HepG2 (cell line): Measurements from ENCODE around the gene SBSN. TPM values are rescaled to one million over a fixed set of nuclear protein-coding genes. Genes with fewer than 3 reads are reported as not detected.
A peak's percentile ranks its signal among the peaks of the same experiment; 100 is the strongest.

Experiments used
- ATAC-seq: fragments of 200-7000 bp; cut with Tn5 transposase; 3 replicates; pipeline ENCODE4 v1.9.1; 2020; ENCODE audit warnings: mild to moderate bottlenecking, moderate library complexity
- BruUV-seq: library from RNA; stranded (reverse); fragments of 400-500 nt; replicated peaks from 2 replicates; lab custom pipeline; 2021; lab: Mats Ljungman, UMichigan
- CTCF ChIA-PET: fragments of 300-600 bp; formaldehyde crosslinking; extraction: SDS; loops from one replicate; lab custom pipeline; 2021; ENCODE audit warnings: low total read pairs, inconsistent platforms, low intra/inter-chr PET ratio; lab: Yijun Ruan, JAX
- POLR2A ChIA-PET: fragments of 350-600 bp; sonication (Branson Sonifier 250); formaldehyde crosslinking; loops from one replicate; lab custom pipeline; 2020; ENCODE audit warnings: antibody characterized with exemption, inconsistent platforms; lab: Yijun Ruan, JAX
- DNase-seq: peaks from one replicate; pipeline ENCODE4 v3.0.0-alpha.2; 2015; ENCODE audit warnings: low spot score
- FAIRE-seq: peaks from 3 replicates; lab custom pipeline; 2011; peaks lifted over from hg19 to GRCh38; lab: Jason Lieb, UNC
- H2AFZ ChIP-seq: one replicate; pipeline ENCODE4 v1.6.1; 2011; ENCODE audit warnings: low read length, inconsistent platforms
- H3K27ac ChIP-seq: fragments of 300-600 bp; 3 replicates; pipeline ENCODE4 v1.8.0; 2011; ENCODE audit warnings: mixed run types, mild to moderate bottlenecking, mixed read lengths, low read length, inconsistent platforms; ENCODE audit not compliant: insufficient read depth; ENCODE audit errors: extremely low read length
- H3K27me3 ChIP-seq, 2 experiments: fragments of 200-600 bp in 1 of 2; 2 replicates in 1 of 2; 3 replicates in 1 of 2; pipeline versions ENCODE4 v1.6.0 to v1.8.0; 2011; ENCODE audit warnings: low read length in 2 of 2, mild to moderate bottlenecking in 2 of 2, moderate library complexity in 2 of 2, inconsistent platforms in 1 of 2; ENCODE audit not compliant: insufficient read depth in 2 of 2, control insufficient read depth in 1 of 2
- H3K36me3 ChIP-seq, 2 experiments: fragments of 200-600 bp in 1 of 2; replicated peaks in 1 of 2; 2 replicates in 1 of 2; 3 replicates in 1 of 2; pipeline versions ENCODE4 v1.5.1 to v1.8.0; 2011; ENCODE audit warnings: low read length in 2 of 2, inconsistent platforms in 1 of 2; ENCODE audit not compliant: insufficient read depth in 2 of 2, control insufficient read depth in 1 of 2
- H3K4me1 ChIP-seq: 2 replicates; pipeline ENCODE4 v1.5.1; 2012; ENCODE audit warnings: low read length, inconsistent platforms; ENCODE audit not compliant: insufficient read depth
- H3K4me2 ChIP-seq: 2 replicates; pipeline ENCODE4 v1.6.0; 2011; ENCODE audit warnings: low read depth, low read length, inconsistent platforms
- H3K4me3 ChIP-seq, 3 experiments: fragments of 200-600 bp in 1 of 3; sonication (generic), shearing (Covaris generic) in 1 of 3; replicated peaks in 1 of 3; 2 replicates each; pipeline ENCODE4 v1.5.1; 2011 to 2016; ENCODE audit warnings: low read length in 3 of 3, inconsistent platforms in 2 of 3, low read depth in 2 of 3, mild to moderate bottlenecking in 2 of 3, control low read depth in 1 of 3, mixed read lengths in 1 of 3; ENCODE audit not compliant: insufficient read depth in 1 of 3
- H3K79me2 ChIP-seq: one replicate; pipeline ENCODE4 v1.6.1; 2011; ENCODE audit warnings: low read length, inconsistent platforms; ENCODE audit not compliant: insufficient read depth
- H3K9ac ChIP-seq: 2 replicates; pipeline ENCODE4 v1.6.0; 2011; ENCODE audit warnings: mild to moderate bottlenecking, low read depth, low read length, inconsistent platforms; ENCODE audit not compliant: insufficient read depth
- H3K9me3 ChIP-seq: 2 replicates; pipeline ENCODE4 v1.5.1; 2012; ENCODE audit warnings: mild to moderate bottlenecking, low read length
- H4K20me1 ChIP-seq: 2 replicates; pipeline ENCODE4 v1.6.0; 2011; ENCODE audit warnings: inconsistent platforms, mild to moderate bottlenecking, low read length, moderate library complexity; ENCODE audit not compliant: insufficient read depth
- CAMTA2 ChIP-seq: sonication (generic); formaldehyde crosslinking; IDR thresholded peaks from 2 replicates; pipeline ENCODE4 v1.4.0; 2020; ENCODE audit warnings: mild to moderate bottlenecking, missing genetic modification reagents, borderline replicate concordance
- CTCF ChIP-seq: sonication (generic); formaldehyde crosslinking; IDR thresholded peaks from 2 replicates; pipeline ENCODE4 v1.5.0; 2020; ENCODE audit warnings: mild to moderate bottlenecking, missing genetic modification reagents, moderate library complexity
- KDM5B ChIP-seq: sonication (generic); formaldehyde crosslinking; IDR thresholded peaks from 2 replicates; pipeline ENCODE4 v1.4.0; 2020; ENCODE audit warnings: missing genetic modification reagents, mild to moderate bottlenecking, borderline replicate concordance
- RARA ChIP-seq: IDR thresholded peaks from 2 replicates; pipeline ENCODE4 v1.6.1; 2016; ENCODE audit warnings: missing genetic modification reagents, missing compliant biosample characterization
- RFX3 ChIP-seq: IDR thresholded peaks from 2 replicates; pipeline ENCODE4 v1.6.1; 2016; ENCODE audit warnings: missing biosample characterization, missing genetic modification reagents
- SP140L ChIP-seq: sonication (generic); formaldehyde crosslinking; IDR thresholded peaks from 2 replicates; pipeline ENCODE4 v1.4.0; 2020; ENCODE audit warnings: missing genetic modification reagents, borderline replicate concordance
- ZMYM4 ChIP-seq: sonication (generic); formaldehyde crosslinking; IDR thresholded peaks from 2 replicates; pipeline ENCODE4 v1.8.1; 2023; ENCODE audit warnings: mild to moderate bottlenecking, missing genetic modification reagents
- ZNF24 ChIP-seq: fragments of 450-650 bp; IDR thresholded peaks from 2 replicates; pipeline ENCODE4 v1.6.1; 2017; ENCODE audit warnings: antibody characterized with exemption, mild to moderate bottlenecking
- ZNF562 ChIP-seq: sonication (generic); formaldehyde crosslinking; IDR thresholded peaks from 2 replicates; pipeline ENCODE4 v1.8.0; 2022; ENCODE audit warnings: missing genetic modification reagents, borderline replicate concordance
- WGBS: methylation state at CpG from one replicate; pipeline ENCODE4 v1.1.6; 2017; ENCODE audit warnings: low lambda C conversion rate; 5-methylcytosine and 5-hydroxymethylcytosine counted together
- in situ Hi-C: cut with HindIII; loops from 2 replicates; pipeline ENCODE4 v1.10.0; 2017; ENCODE audit warnings: low pct_unique_long_range_greater_than_20kb; ENCODE audit not compliant: extremely low pct_ligation_motif_present
- intact Hi-C: fragments of 100-400 bp; cut with micrococcal nuclease; formaldehyde crosslinking; loops from one replicate; pipeline ENCODE4 v1.10.0; 2022; ENCODE audit not compliant: unreplicated experiment
- polyA plus RNA-seq, 8 experiments: library from polyadenylated mRNA; depleted of rRNA in 3 of 8; stranded (reverse) in 7 of 8; unstranded in 1 of 8; fragments of >200 nt; fragmentation: Illumina TruSeq in 4 of 8; extraction: Trizol in 4 of 8; gene quantifications; 2 replicates each; pipeline versions ENCODE4 v1.2.1 to v1.2.3, GENCODE V29; 2011 to 2016; ENCODE audit warnings: low read depth in 4 of 8, missing spikeins in 1 of 8, mixed read lengths in 1 of 8; ENCODE audit not compliant: insufficient read depth in 1 of 8
- total RNA-seq, 5 experiments: library from RNA; depleted of rRNA; stranded (reverse); fragments of >200 nt; fragmentation: Illumina TruSeq; extraction: Trizol; gene quantifications; 2 replicates each; pipeline ENCODE4 v1.2.3, GENCODE V29; 2016; ENCODE audit warnings: low read depth in 1 of 5

SBSN gene
- total and polyA plus RNA-seq, 2 of the 13 experiments (the other 11 are each of a cell fraction or from before 2014, with no cell fraction given), result not detected

- TF ChIP-seq ZNF562 (no peak), ZNF24 (no peak), RARA (CRISPR knock-in tag) (0 out of 2 replicates have a peak, but pooled peaks have one; percentile 20), SP140L (CRISPR knock-in tag) (no peak)
Measured at GRCh38 chr19:35514282-35514809, 13.8 kb downstream of the SBSN start (continued).

GRCh38 chr19:35513628-35514281 lies 14.4 kb downstream of the SBSN start, which contains the start of gene DMKN:
Gene DMKN (minus strand): TSS chr19:35513649. CDS start chr19:35513475, 174 bp downstream.
- no peaks in the 10 kb centered on the region for H3K36me3 ChIP-seq
- no peaks in the 10 kb centered on the region for H3K9me3 ChIP-seq
- no peaks in the 10 kb centered on the region for H4K20me1 ChIP-seq
- no peaks in the 10 kb centered on the region for H3K79me2 ChIP-seq
- DNase-seq (peak; percentile 22), ATAC-seq (peak; percentile 34), FAIRE-seq (no peak)
- peaks cover 28% of the 10 kb centered on the region for H3K4me1 ChIP-seq
- H3K27ac ChIP-seq, result no peak within 1 kb of the TSS
- peak within 1 kb of the TSS; percentile 17; the same call in 1 of the 2 replicates for H3K9ac ChIP-seq
- TF ChIP-seq RFX3 (CRISPR knock-in tag) (no peak), CAMTA2 (no peak), ZMYM4 (CRISPR knock-in tag) (no peak), CTCF (CRISPR knock-in tag) (peak; percentile 37; the same call in 1 of the 2 replicates), KDM5B (CRISPR knock-in tag) (peak; percentile 21; the same call in 1 of the 2 replicates)
- CTCF ChIA-PET, result no interaction called here
- no TSS peak for BruUV-seq
- WGBS, result 5% methylated on average over 13 of the region's 15 CpGs
- POLR2A ChIA-PET, result interaction anchor here (1.2 to 1.3 kb wide), 2 partner anchors 26 to 232 kb away, joined by 3 to 5 read pairs; no protein-coding TSS in a partner anchor
- intact Hi-C loops, result no loop called here
- in situ Hi-C loops, result no loop called here
- H3K27me3 ChIP-seq, result peaks cover 1 to 33% of the 10 kb centered on the region in 2 experiments; a peak in 3 of 5 replicates
- peak within 1 kb of the TSS; percentile 74 for H3K4me2 ChIP-seq
- H3K4me3 ChIP-seq, result peak within 1 kb of the TSS; percentile 12 to 63 (median 26); a peak in 5 of 6 replicates
- H2AFZ ChIP-seq, result no peak within 1 kb of the TSS
